ENCODE data around the gene CACUL1. TPM values are rescaled to one million over a fixed set of nuclear protein-coding genes. Genes with fewer than 3 reads are reported as not detected.

CACUL1 gene
- total and polyA plus RNA-seq, 4 donors = 3.9 to 15.8 (median 13.1) TPM

- Histone ChIP-seq H3K4me1 (ENCODE audit: control insufficient read depth in 4 of 4, insufficient read depth in 4 of 4, low read length in 3 of 4) (no peaks in the 10 kb centered on the region), H3K9me3 (ENCODE audit: control insufficient read depth in 4 of 4, low read length in 3 of 4) (no peaks in the 10 kb centered on the region), H3K9ac (ENCODE audit: low read depth in 1 of 2, low read length in 2 of 2) (no peak overlapping the region), H3K27me3 (ENCODE audit: control insufficient read depth in 4 of 4, insufficient read depth in 4 of 4, low read length in 3 of 4) (no peaks in the 10 kb centered on the region), H3K4me3 (ENCODE audit: low read depth in 1 of 3, low read length in 3 of 3) (no peak overlapping the region), H3K27ac (ENCODE audit: low read depth in 1 of 2, low read length in 2 of 2) (no peak overlapping the region), H3K36me3 (ENCODE audit: control insufficient read depth in 4 of 4, insufficient read depth in 3 of 4, low read depth in 1 of 4, low read length in 3 of 4) (no peaks in the 10 kb centered on the region)
- WGBS = 85% methylated on average over 7 of the region's 7 CpGs
- no peak for DNase-seq (ENCODE audit: low spot score)
- TF ChIP-seq RXRA (IDR thresholded peaks at IDR 0.05) = no peak
Observed at GRCh38 chr10:118790058-118790457, 35.3 kb upstream of the CACUL1 start.

GRCh38 chr10:118785551-118785950 is 30.8 kb upstream of the CACUL1 start:
- no peaks in the 10 kb centered on the region for H3K4me1 ChIP-seq (ENCODE audit: control insufficient read depth in 4 of 4, insufficient read depth in 4 of 4, low read length in 3 of 4)
- no peak overlapping the region for H3K4me3 ChIP-seq (ENCODE audit: low read depth in 1 of 3, low read length in 3 of 3)
- no peak for DNase-seq (ENCODE audit: low spot score)
- no peaks in the 10 kb centered on the region for H3K27me3 ChIP-seq (ENCODE audit: control insufficient read depth in 4 of 4, insufficient read depth in 4 of 4, low read length in 3 of 4)
- H3K9me3 ChIP-seq (ENCODE audit: control insufficient read depth in 4 of 4, low read length in 3 of 4) = no peaks in the 10 kb centered on the region
- no peaks in the 10 kb centered on the region for H3K36me3 ChIP-seq (ENCODE audit: control insufficient read depth in 4 of 4, insufficient read depth in 3 of 4, low read depth in 1 of 4, low read length in 3 of 4)
- no peak overlapping the region for H3K27ac ChIP-seq (ENCODE audit: low read depth in 1 of 2, low read length in 2 of 2)
- no peak overlapping the region for H3K9ac ChIP-seq (ENCODE audit: low read depth in 1 of 2, low read length in 2 of 2)
- TF ChIP-seq ATF3 (IDR thresholded peaks at IDR 0.05) (no peak), ZBTB33 (IDR thresholded peaks at IDR 0.05) (no peak), JUND (IDR thresholded peaks at IDR 0.05) (no peak), NR2F2 (IDR thresholded peaks at IDR 0.05) (no peak), REST (IDR thresholded peaks at IDR 0.05) (no peak), GABPA (IDR thresholded peaks at IDR 0.05 in 1 of 2, conservative IDR thresholded peaks at IDR 0.05 in 1 of 2) (no peak), TAF1 (conservative IDR thresholded peaks at IDR 0.05) (no peak), FOXA1 (IDR thresholded peaks at IDR 0.05) (no peak), FOXA2 (IDR thresholded peaks at IDR 0.05) (no peak), RAD21 (IDR thresholded peaks at IDR 0.05) (no peak), SP1 (IDR thresholded peaks at IDR 0.05) (no peak), MAX (IDR thresholded peaks at IDR 0.05) (no peak), RXRA (IDR thresholded peaks at IDR 0.05) (no peak), YY1 (IDR thresholded peaks at IDR 0.05) (no peak), HNF4A (conservative IDR thresholded peaks at IDR 0.05) (no peak), EGR1 (IDR thresholded peaks at IDR 0.05; ENCODE audit: low read depth in 2 of 2) (no peak), HNF4G (IDR thresholded peaks at IDR 0.05) (no peak), CTCF (IDR thresholded peaks at IDR 0.05; ENCODE audit: low read depth, low read length, missing input control) (no peak)
- WGBS = 86% methylated on average over 5 of the region's 5 CpGs

All from liver (tissue), 9 donors.